HFFc6 (cell line): ENCODE measurements around the gene MSI2. TPM values are rescaled to one million over a fixed set of nuclear protein-coding genes. Genes with fewer than 3 reads are reported as not detected.
A peak's percentile ranks its signal among the peaks of the same experiment; 100 is the strongest.

Experiments
- DNase-seq: peaks from one replicate; pipeline ENCODE4 v3.0.0-alpha.2; 2018
- H3K27ac Mint-ChIP-seq: 2 replicates; pipeline ENCODE4 v1.8.0; 2020; ENCODE audit warnings: mild to moderate bottlenecking, mixed read lengths
- H3K27me3 Mint-ChIP-seq: 2 replicates; pipeline ENCODE4 v1.8.0; 2021; ENCODE audit warnings: mild to moderate bottlenecking, moderate library complexity, mixed read lengths; ENCODE audit not compliant: insufficient read depth
- H3K36me3 Mint-ChIP-seq: 2 replicates; pipeline ENCODE4 v1.8.0; 2021; ENCODE audit warnings: low read depth, mixed read lengths
- H3K4me1 Mint-ChIP-seq: 2 replicates; pipeline ENCODE4 v1.8.0; 2020; ENCODE audit warnings: low read depth, mixed read lengths
- H3K4me3 Mint-ChIP-seq: 2 replicates; pipeline ENCODE4 v1.8.0; 2020; ENCODE audit warnings: mild to moderate bottlenecking, moderate library complexity, mixed read lengths
- H3K9me3 Mint-ChIP-seq: 2 replicates; pipeline ENCODE4 v1.8.0; 2020; ENCODE audit warnings: mild to moderate bottlenecking, mixed read lengths
- CTCF ChIP-seq: fragments of 200-600 bp; sonication (generic); IDR thresholded peaks from 2 replicates; pipeline ENCODE4 v1.5.0; 2021; ENCODE audit warnings: antibody characterized with exemption, mild to moderate bottlenecking
- total RNA-seq, 6 experiments: library from RNA; stranded (reverse); fragmentation: NEBNext Ultra II Directional; extraction: Animal tissue kit (Norgen Biotek cat#: 25700); gene quantifications; 2 replicates in 1 of 6; 3 replicates in 5 of 6; pipeline ENCODE4 v1.2.3, GENCODE V29; 2021

MSI2 gene
- total RNA-seq, 6 experiments from 2014 or later: 53.5 to 71.7 (median 55.0) TPM

GRCh38 chr17:57512258-57512657, 255.9 kb downstream of the MSI2 start:
- peaks cover 38% of the 10 kb centered on the region for H3K4me1 Mint-ChIP-seq
- DNase-seq: no peak
- no peak overlapping the region for H3K27ac Mint-ChIP-seq
- H3K9me3 Mint-ChIP-seq: no peaks in the 10 kb centered on the region
- H3K4me3 Mint-ChIP-seq: no peak overlapping the region
- no peak for TF ChIP-seq CTCF
- H3K36me3 Mint-ChIP-seq: no peaks in the 10 kb centered on the region; the same call in 1 of the 2 replicates
- no peaks in the 10 kb centered on the region for H3K27me3 Mint-ChIP-seq

DNA sequence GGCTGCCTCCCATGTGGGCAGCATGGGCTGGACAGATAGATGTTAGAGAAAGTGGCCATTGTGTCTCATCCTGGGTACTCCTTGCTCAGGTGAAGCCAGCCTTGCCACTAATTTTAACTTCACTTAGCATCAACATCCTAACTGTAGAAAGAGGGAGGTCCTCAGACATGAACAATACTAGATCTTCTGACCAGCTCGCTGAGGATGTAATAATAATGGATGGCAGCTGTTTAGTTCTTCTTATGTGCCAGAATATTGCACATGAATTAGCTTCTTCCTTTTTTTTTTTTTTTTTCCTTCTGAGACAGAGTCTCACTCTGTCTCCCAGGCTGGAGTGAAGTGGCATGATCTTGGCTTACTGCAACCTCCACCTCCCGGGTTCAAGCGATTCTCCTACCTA, 256.4 kb downstream of the MSI2 start:
- no peak for DNase-seq
- no peak for TF ChIP-seq CTCF
- H3K4me3 Mint-ChIP-seq: no peak overlapping the region
- H3K9me3 Mint-ChIP-seq: no peaks in the 10 kb centered on the region
- no peaks in the 10 kb centered on the region for H3K27me3 Mint-ChIP-seq
- no peaks in the 10 kb centered on the region; the same call in 1 of the 2 replicates for H3K36me3 Mint-ChIP-seq
- no peak overlapping the region for H3K27ac Mint-ChIP-seq
- H3K4me1 Mint-ChIP-seq: peaks cover 42% of the 10 kb centered on the region

- TF ChIP-seq CTCF: no peak
- DNase-seq: no peak
- Mint-ChIP-seq H3K4me1 (peaks cover 45% of the 10 kb centered on the region), H3K4me3 (no peak overlapping the region), H3K27ac (peak overlapping the region; percentile 2; the same call in 1 of the 2 replicates), H3K36me3 (no peaks in the 10 kb centered on the region; the same call in 1 of the 2 replicates), H3K27me3 (no peaks in the 10 kb centered on the region), H3K9me3 (no peaks in the 10 kb centered on the region)
Measured at GRCh38 chr17:57513569-57513968, 257.2 kb downstream of the MSI2 start.

DNA sequence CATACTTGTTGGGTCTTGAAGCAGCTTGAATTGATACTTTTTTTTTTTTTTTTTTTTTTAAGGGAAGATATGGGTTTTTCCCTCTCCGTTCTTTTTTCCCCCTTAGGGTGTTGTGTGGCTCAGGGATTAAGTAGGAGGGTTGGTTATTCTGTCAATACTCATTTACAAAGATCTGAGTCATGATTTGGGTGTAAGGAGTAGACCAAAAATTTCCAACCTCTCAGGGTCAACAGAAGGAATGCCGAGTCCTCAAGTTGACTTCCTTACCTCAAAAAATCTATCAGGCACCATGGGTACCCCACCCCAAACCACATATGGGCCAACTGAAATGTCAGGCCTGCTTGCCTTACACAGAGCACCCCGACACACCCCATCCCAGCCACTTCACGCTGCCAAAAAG, 258.3 kb downstream of the MSI2 start:
- H3K4me3 Mint-ChIP-seq: no peak overlapping the region
- H3K27ac Mint-ChIP-seq: no peak overlapping the region
- no peak for DNase-seq
- TF ChIP-seq CTCF: no peak
- no peaks in the 10 kb centered on the region for H3K9me3 Mint-ChIP-seq
- H3K4me1 Mint-ChIP-seq: peaks cover 55% of the 10 kb centered on the region
- no peaks in the 10 kb centered on the region for H3K27me3 Mint-ChIP-seq
- H3K36me3 Mint-ChIP-seq: no peaks in the 10 kb centered on the region

DNA sequence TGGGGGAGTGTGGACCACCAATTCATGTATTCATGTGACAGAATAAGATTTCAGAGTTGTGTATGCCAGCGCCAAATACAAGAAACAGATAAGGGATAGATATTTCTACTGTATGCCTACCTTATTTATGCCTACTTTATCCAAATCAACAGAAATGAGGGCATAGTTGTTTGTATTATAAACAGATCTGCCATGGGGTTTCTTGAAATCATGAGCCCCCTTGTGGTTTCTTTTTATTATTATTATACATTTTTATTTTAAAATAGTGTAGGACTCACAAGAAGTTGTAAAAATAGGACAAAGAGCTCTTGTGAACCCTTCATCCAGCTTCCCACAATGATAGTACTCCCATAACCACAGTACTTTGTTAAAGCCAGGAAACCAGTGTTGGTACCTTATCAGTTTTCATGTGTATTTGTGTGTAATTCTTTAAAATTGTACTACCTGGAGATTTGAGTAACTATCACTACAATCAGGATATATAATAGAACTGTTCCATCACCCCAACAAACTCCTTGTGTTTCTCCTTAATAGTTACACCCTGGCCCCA, 259.4 kb downstream of the MSI2 start:
- peak; percentile 70 for TF ChIP-seq CTCF
- Mint-ChIP-seq H3K27me3 (no peaks in the 10 kb centered on the region), H3K27ac (no peak overlapping the region), H3K9me3 (no peaks in the 10 kb centered on the region), H3K4me1 (peaks cover 57% of the 10 kb centered on the region), H3K4me3 (no peak overlapping the region), H3K36me3 (no peaks in the 10 kb centered on the region)
- DNase-seq: no peak
